IMR-90 (cell line): ENCODE measurements around the gene SRGAP3.

ENCODE experiments used
- RFX5 ChIP-seq: IDR thresholded peaks from 2 replicates; pipeline ENCODE4 v1.8.0; 2012; ENCODE audit warnings: low read depth, mild to moderate bottlenecking, low read length, moderate library complexity
- TF ChIP-seq, protein P1 (sequence below): conservative IDR thresholded peaks from 2 replicates; pipeline ENCODE4 v1.5.1; 2012; ENCODE audit warnings: mild to moderate bottlenecking, low read depth, low read length, improper control_type of control experiment
- TF ChIP-seq, protein P2 (sequence below): fragments of 150-350 bp; IDR thresholded peaks from 2 replicates; pipeline ENCODE4 v1.6.1; 2017; ENCODE audit warnings: mild to moderate bottlenecking, antibody characterized with exemption, low read length, low read depth

GRCh38 chr3:9122732-9123364 lies 126.6 kb downstream of the SRGAP3 start:
- no peak for TF ChIP-seq RFX5
- TF ChIP-seq, protein P1, sequence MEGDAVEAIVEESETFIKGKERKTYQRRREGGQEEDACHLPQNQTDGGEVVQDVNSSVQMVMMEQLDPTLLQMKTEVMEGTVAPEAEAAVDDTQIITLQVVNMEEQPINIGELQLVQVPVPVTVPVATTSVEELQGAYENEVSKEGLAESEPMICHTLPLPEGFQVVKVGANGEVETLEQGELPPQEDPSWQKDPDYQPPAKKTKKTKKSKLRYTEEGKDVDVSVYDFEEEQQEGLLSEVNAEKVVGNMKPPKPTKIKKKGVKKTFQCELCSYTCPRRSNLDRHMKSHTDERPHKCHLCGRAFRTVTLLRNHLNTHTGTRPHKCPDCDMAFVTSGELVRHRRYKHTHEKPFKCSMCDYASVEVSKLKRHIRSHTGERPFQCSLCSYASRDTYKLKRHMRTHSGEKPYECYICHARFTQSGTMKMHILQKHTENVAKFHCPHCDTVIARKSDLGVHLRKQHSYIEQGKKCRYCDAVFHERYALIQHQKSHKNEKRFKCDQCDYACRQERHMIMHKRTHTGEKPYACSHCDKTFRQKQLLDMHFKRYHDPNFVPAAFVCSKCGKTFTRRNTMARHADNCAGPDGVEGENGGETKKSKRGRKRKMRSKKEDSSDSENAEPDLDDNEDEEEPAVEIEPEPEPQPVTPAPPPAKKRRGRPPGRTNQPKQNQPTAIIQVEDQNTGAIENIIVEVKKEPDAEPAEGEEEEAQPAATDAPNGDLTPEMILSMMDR: no peak
- TF ChIP-seq, protein P2, sequence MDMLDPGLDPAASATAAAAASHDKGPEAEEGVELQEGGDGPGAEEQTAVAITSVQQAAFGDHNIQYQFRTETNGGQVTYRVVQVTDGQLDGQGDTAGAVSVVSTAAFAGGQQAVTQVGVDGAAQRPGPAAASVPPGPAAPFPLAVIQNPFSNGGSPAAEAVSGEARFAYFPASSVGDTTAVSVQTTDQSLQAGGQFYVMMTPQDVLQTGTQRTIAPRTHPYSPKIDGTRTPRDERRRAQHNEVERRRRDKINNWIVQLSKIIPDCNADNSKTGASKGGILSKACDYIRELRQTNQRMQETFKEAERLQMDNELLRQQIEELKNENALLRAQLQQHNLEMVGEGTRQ: no peak
